ENCODE results near the gene ZNF91.
"Not testable (repeated sequence)": the region's sequence is repeated elsewhere in the genome, so short reads cannot be mapped to it uniquely, and the experiment has no call there.

DNA sequence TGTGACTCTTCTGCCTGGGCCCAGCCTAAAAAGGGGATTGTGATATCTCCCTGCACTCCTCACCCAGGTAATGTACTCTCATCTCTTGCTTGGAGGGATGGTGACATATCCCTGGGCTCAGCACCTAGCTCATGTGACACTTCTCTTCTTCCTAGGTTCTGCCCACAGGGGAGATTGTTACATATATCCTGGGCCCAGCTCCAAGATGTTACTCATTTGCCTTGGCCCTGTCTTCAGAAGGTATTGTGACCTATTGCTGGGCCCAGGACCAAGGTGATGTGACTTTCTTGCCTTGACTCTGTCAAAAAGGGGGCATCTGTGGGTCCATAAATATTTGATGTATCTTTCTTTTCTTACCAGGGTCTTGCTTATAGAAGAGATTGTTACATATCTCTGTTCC, 73.9 kb downstream of the ZNF91 start:
- not testable (repeated sequence) for TF ChIP-seq CTCF (IDR thresholded peaks at IDR 0.05; ENCODE audit: insufficient read depth, low read length); SPI1 (IDR thresholded peaks at IDR 0.05; ENCODE audit: borderline replicate concordance, low read depth); POLR2AphosphoS5 (IDR thresholded peaks at IDR 0.05; ENCODE audit: low read depth)
- TF ChIP-seq, protein P1, sequence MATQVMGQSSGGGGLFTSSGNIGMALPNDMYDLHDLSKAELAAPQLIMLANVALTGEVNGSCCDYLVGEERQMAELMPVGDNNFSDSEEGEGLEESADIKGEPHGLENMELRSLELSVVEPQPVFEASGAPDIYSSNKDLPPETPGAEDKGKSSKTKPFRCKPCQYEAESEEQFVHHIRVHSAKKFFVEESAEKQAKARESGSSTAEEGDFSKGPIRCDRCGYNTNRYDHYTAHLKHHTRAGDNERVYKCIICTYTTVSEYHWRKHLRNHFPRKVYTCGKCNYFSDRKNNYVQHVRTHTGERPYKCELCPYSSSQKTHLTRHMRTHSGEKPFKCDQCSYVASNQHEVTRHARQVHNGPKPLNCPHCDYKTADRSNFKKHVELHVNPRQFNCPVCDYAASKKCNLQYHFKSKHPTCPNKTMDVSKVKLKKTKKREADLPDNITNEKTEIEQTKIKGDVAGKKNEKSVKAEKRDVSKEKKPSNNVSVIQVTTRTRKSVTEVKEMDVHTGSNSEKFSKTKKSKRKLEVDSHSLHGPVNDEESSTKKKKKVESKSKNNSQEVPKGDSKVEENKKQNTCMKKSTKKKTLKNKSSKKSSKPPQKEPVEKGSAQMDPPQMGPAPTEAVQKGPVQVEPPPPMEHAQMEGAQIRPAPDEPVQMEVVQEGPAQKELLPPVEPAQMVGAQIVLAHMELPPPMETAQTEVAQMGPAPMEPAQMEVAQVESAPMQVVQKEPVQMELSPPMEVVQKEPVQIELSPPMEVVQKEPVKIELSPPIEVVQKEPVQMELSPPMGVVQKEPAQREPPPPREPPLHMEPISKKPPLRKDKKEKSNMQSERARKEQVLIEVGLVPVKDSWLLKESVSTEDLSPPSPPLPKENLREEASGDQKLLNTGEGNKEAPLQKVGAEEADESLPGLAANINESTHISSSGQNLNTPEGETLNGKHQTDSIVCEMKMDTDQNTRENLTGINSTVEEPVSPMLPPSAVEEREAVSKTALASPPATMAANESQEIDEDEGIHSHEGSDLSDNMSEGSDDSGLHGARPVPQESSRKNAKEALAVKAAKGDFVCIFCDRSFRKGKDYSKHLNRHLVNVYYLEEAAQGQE (IDR thresholded peaks at IDR 0.05; ENCODE audit: insufficient replicate concordance, low read depth): not testable (repeated sequence)
